Measurements from ENCODE around the gene SLC7A4.

- no peak for TF ChIP-seq POLR2AphosphoS5 (IDR thresholded peaks at IDR 0.05; ENCODE audit: low read depth, low read length)
- no peak for TF ChIP-seq CTCF (IDR thresholded peaks at IDR 0.05)
These were observed 43.3 kb upstream of the SLC7A4 start for GRCh38 chr22:21075516-21076138.

All from SK-N-SH (cell line).